ENCODE results near the gene SMAD3. TPM values are rescaled to one million over a fixed set of nuclear protein-coding genes. Genes with fewer than 3 reads are reported as not detected.

The SMAD3 gene
- total and polyA plus RNA-seq, 2 of the 4 experiments (the other 2 are of a cell fraction), result 71.0 to 177 TPM

DNA sequence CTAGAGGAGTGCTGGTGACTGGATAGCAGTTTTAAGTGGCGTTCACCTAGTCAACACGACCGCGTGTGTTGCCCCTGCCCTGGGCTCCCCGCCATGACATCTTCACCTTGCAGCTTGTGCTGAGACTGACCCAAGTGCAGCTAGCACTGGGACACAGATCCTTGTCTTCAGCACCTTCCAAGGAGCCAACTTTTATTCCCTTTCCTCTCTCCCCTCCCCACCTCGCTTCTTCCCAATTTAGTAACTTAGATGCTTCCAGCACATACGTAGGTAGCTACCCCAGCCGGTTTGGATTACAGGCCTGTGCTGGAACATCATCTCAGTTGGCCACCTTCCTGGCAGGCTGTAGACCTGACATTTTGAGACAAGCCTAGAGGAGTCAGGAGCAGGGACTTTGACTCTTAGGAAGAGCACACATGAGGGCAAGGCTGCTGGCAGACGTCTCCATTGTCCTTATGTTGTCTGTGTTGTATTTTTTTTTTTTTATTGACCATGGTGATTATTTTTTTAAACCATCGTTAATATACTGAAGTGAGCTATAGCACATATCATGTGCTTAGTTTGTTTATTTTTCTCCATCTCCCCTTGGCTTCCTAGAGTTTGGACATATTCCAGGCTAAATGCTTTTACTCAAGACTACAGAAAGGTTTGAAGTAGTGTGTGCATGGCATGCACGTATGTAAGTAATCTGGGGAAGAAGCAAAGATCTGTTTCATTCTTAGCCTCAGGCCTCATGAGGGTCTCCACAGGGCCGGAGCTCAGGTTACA is 128.0 kb downstream of the SMAD3 start:
- peak overlapping the region; percentile 32; the same call in 1 of the 2 replicates for H3K18ac ChIP-seq (ENCODE audit: low read depth, low read length)
- intact Hi-C loops (cut with micrococcal nuclease) (no loop called here), dilution Hi-C loops (cut with HindIII; ENCODE audit: low sequenced_read_pairs, unreplicated experiment) (no loop called here), in situ Hi-C loops (cut with MboI; ENCODE audit: low sequenced_read_pairs) (loop anchor here (10.0 kb wide), 1 partner anchor 249 kb away; no protein-coding TSS in a partner anchor)
- peak overlapping the region; percentile 34 for H3K14ac ChIP-seq (replicated peaks; ENCODE audit: low read depth, low read length)
- H4K8ac ChIP-seq (ENCODE audit: low read depth in 2 of 2, low read length in 2 of 2), result peak overlapping the region; percentile 5 to 56; a peak in 1 of 4 replicates
- H3K4me2 ChIP-seq (ENCODE audit: low read depth, low read length), result no peak overlapping the region
- peak overlapping the region; percentile 70 for H3K27ac ChIP-seq (ENCODE audit: insufficient read depth, low read length)
- peak overlapping the region; percentile 71 for H3K4ac ChIP-seq (ENCODE audit: low read depth, low read length)
- ChIA-PET CTCF (no interaction called here), POLR2A (ENCODE audit: unreplicated experiment) (no interaction called here)
- H3K79me1 ChIP-seq (ENCODE audit: low read depth in 1 of 2, low read length in 2 of 2), result peaks cover 10 to 70% of the 10 kb centered on the region in 2 experiments
- H2BK15ac ChIP-seq (ENCODE audit: low read depth, low read length), result peak overlapping the region; percentile 23; the same call in 1 of the 3 replicates
- 77% methylated on average over 5 of the region's 12 CpGs; no CpG with 5 or more reads in 1 of the 2 experiments for WGBS, 2 experiments (ENCODE audit: extremely low coverage in 2 of 2, insufficient read length in 1 of 2)
- no peaks in the 10 kb centered on the region for H3K9me3 ChIP-seq (ENCODE audit: control insufficient read depth, insufficient read depth, low read length)
- H4K20me1 ChIP-seq (ENCODE audit: insufficient read depth, low read length), result peaks cover 15% of the 10 kb centered on the region; the same call in 1 of the 2 replicates
- H2AFZ ChIP-seq (replicated peaks; ENCODE audit: low read length, poor library complexity), result no peak overlapping the region
- peak overlapping the region; percentile 19 for H4K5ac ChIP-seq (ENCODE audit: low read depth, low read length)
- peak overlapping the region; percentile 34; the same call in 1 of the 2 replicates for H4K91ac ChIP-seq (ENCODE audit: insufficient read depth, low read depth, low read length)
- H3K4me3 ChIP-seq (ENCODE audit: insufficient read depth, low read depth, low read length), result no peak overlapping the region
- DNase-seq, result peak; percentile 54
- no peaks in the 10 kb centered on the region for H3K27me3 ChIP-seq (ENCODE audit: control insufficient read depth, insufficient read depth, low read length)
- 0 out of 2 replicates have a peak overlapping the region, but pooled peaks have one; percentile 24 for H3K56ac ChIP-seq (ENCODE audit: extremely low read depth, insufficient read depth, low read length)
- peak overlapping the region; percentile 68; the same call in 1 of the 2 replicates for H2AK5ac ChIP-seq (ENCODE audit: low read depth, low read length)
- peak overlapping the region; percentile 42 for H2BK5ac ChIP-seq (ENCODE audit: low read depth, low read length, poor library complexity, severe bottlenecking)
- H2BK120ac ChIP-seq (ENCODE audit: low read depth, low read length), result peak overlapping the region; percentile 42
- peaks cover 59% of the 10 kb centered on the region for H3K36me3 ChIP-seq (ENCODE audit: control insufficient read depth, insufficient read depth, low read length)
- H3K4me1 ChIP-seq (ENCODE audit: control insufficient read depth, insufficient read depth, low read length), result peaks cover 37% of the 10 kb centered on the region
- H3K23ac ChIP-seq (ENCODE audit: low read depth, low read length), result peak overlapping the region; percentile 22; the same call in 1 of the 2 replicates
- peak overlapping the region; percentile 53; the same call in 1 of the 2 replicates for H2BK20ac ChIP-seq (ENCODE audit: low read depth, low read length)
- peaks cover 55% of the 10 kb centered on the region for H3K9me1 ChIP-seq (ENCODE audit: insufficient read depth, low read length)
- TF ChIP-seq MAFK (IDR thresholded peaks at IDR 0.05; ENCODE audit: low read depth, low read length), result no peak
- 0 out of 2 replicates have a peak, but pooled peaks have one; percentile 12 for TF ChIP-seq POLR2A (IDR thresholded peaks at IDR 0.05; ENCODE audit: low read depth, low read length)
- no peak overlapping the region for H2AK9ac ChIP-seq (replicated peaks; ENCODE audit: low read depth, low read length, poor library complexity)
- no TSS peak for BruUV-seq (replicated peaks)
- H3K9ac ChIP-seq (ENCODE audit: low read depth, low read length), result no peak overlapping the region
- ATAC-seq (ENCODE audit: low read depth), result no peak
